Tibial nerve (tissue), 4 donors: ENCODE measurements around the gene KRTAP3-3. TPM values are rescaled to one million over a fixed set of nuclear protein-coding genes. Genes with fewer than 3 reads are reported as not detected.

Experiments used
- DNase-seq, 2 donors: peaks; one replicate each; pipeline ENCODE4 v3.0.0-alpha.2; 2019; ENCODE audit warnings: low spot score in 2 of 2
- H3K27ac ChIP-seq, 4 donors: fragments of 200-600 bp; sonication (generic) in 3 of 4; one replicate each; pipeline ENCODE4 v1.5.1; 2017 to 2019; ENCODE audit warnings: mild to moderate bottlenecking in 1 of 4
- H3K27me3 ChIP-seq, 2 donors: fragments of 200-600 bp; sonication (generic) in 1 of 2; one replicate each; pipeline versions ENCODE4 v1.5.1 to v1.6.0; 2017 to 2019
- H3K36me3 ChIP-seq, 3 donors: fragments of 200-600 bp; sonication (generic); one replicate each; pipeline ENCODE4 v1.5.1; 2018 to 2019
- H3K4me1 ChIP-seq, 4 donors: fragments of 200-600 bp; sonication (generic) in 3 of 4; one replicate each; pipeline ENCODE4 v1.5.1; 2017 to 2019
- H3K4me3 ChIP-seq, 4 donors: fragments of 200-600 bp; sonication (generic) in 3 of 4; one replicate each; pipeline ENCODE4 v1.5.1; 2017 to 2019; ENCODE audit warnings: mild to moderate bottlenecking in 1 of 4, moderate library complexity in 1 of 4
- H3K9me3 ChIP-seq, 4 donors: fragments of 200-600 bp; sonication (generic) in 3 of 4; one replicate each; pipeline ENCODE4 v1.5.1; 2017 to 2019
- CTCF ChIP-seq, 5 experiments: fragments of 200-600 bp in 3 of 5; fragments of 450-650 bp in 2 of 5; sonication (generic) in 3 of 5; IDR thresholded peaks; one replicate each; pipeline ENCODE4 v1.5.1; 2016 to 2019; ENCODE audit warnings: antibody characterized with exemption in 5 of 5, mild to moderate bottlenecking in 3 of 5, moderate library complexity in 2 of 5
- EP300 ChIP-seq, 2 donors: sonication (generic); formaldehyde crosslinking; IDR thresholded peaks; one replicate each; pipeline ENCODE4 v1.6.1; 2017; ENCODE audit warnings: antibody characterized with exemption in 2 of 2, mild to moderate bottlenecking in 1 of 2
- POLR2A ChIP-seq, 2 donors: fragments of 450-650 bp; IDR thresholded peaks; one replicate each; pipeline ENCODE4 v1.6.1; 2017; ENCODE audit warnings: antibody characterized with exemption in 2 of 2, mild to moderate bottlenecking in 2 of 2, moderate library complexity in 2 of 2
- WGBS, 2 donors: methylation state at CpG; one replicate each; pipeline ENCODE4 v1.1.5; 2018; 5-methylcytosine and 5-hydroxymethylcytosine counted together
- total RNA-seq, 4 donors: library from RNA; depleted of rRNA; stranded (reverse); fragments of >200 nt; gene quantifications; one replicate each; pipeline ENCODE4 v1.1.0, GENCODE V29; 2016

Gene KRTAP3-3
- total RNA-seq, 4 donors from 2014 or later = not detected

- no peaks in the 10 kb centered on the region for H3K4me1 ChIP-seq
- no peak for DNase-seq
- TF ChIP-seq CTCF (IDR thresholded peaks at IDR 0.05) (no peak), EP300 (IDR thresholded peaks at IDR 0.05) (no peak), POLR2A (IDR thresholded peaks at IDR 0.05) (no peak)
- H3K27ac ChIP-seq = no peak overlapping the region
- WGBS, 2 donors = 81 to 85% methylated on average over 10 of the region's 10 CpGs
- H3K27me3 ChIP-seq = no peaks in the 10 kb centered on the region
- H3K36me3 ChIP-seq = no peaks in the 10 kb centered on the region
- no peak overlapping the region for H3K4me3 ChIP-seq
- no peaks in the 10 kb centered on the region for H3K9me3 ChIP-seq
Measured at GRCh38 chr17:40960144-40960543, 33.8 kb downstream of the KRTAP3-3 start.

GRCh38 chr17:40958086-40958953 lies 35.6 kb downstream of the KRTAP3-3 start:
- no peak for DNase-seq
- WGBS, 2 donors = 85 to 86% methylated on average over 12 of the region's 12 CpGs
- no peak overlapping the region for H3K27ac ChIP-seq
- TF ChIP-seq CTCF (IDR thresholded peaks at IDR 0.05) (no peak), EP300 (IDR thresholded peaks at IDR 0.05) (no peak), POLR2A (IDR thresholded peaks at IDR 0.05) (no peak)
- no peaks in the 10 kb centered on the region for H3K36me3 ChIP-seq
- H3K9me3 ChIP-seq = no peaks in the 10 kb centered on the region
- H3K4me3 ChIP-seq = no peak overlapping the region
- H3K4me1 ChIP-seq = no peaks in the 10 kb centered on the region
- H3K27me3 ChIP-seq = no peaks in the 10 kb centered on the region

DNA sequence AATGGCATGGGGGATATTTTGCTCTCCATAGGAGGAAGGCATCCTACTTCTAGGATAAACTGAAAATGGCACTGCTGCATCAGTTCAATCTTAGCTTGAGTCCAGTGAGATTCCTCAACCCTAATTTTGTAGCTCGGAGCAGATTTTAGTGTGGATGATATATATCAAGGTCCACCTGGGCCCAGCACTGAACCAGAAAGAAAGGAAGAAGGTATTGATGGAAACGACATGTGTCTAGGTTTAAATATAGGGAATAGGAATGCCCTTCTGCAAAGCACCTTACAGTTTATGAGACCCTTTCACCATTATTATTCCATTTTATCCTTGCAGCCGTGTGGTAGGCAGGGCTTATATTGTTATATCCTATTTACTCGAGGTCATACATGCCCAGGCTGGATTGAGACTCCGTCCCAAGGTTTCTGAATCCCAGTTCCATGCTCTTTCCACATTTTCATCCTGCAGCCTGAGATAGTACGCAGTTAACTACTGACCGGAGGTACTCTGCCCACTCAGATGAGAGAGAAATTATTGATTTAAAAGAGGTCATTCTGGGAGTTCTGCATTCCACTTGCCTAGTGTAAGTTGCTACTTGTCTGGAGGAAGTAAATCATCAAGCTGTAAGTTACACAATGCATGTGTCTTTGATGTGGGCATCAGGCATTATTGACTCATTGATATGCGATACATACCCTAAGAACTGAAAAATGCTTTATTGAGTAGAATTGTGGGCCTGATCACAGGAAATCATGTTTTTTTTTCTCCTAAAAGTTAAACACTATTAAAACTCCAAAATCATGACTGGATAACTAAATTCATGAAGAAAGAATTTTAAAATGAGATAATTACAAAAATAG lies 37.3 kb downstream of the KRTAP3-3 start:
- H3K27ac ChIP-seq = no peak overlapping the region
- no peak for TF ChIP-seq POLR2A (IDR thresholded peaks at IDR 0.05)
- no peak for TF ChIP-seq CTCF (IDR thresholded peaks at IDR 0.05)

DNA sequence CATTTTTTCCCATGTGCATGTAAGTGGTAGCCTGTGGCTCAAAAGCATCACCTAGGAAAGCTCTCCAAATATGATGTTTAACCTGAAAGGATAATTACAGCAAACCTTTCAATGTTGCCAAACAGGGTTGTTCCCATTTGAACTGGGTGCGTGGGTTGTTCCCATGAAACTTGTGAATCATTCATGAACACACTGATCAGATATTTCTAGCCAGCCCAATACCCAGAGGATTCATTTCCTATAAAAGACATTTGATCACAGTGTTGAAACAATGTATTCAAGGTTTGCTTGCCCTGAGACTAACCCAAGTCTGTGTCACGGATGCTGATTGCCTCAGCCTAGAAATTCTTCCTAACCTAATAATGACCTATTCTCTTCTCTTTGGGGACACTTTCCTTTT lies 40.1 kb downstream of the KRTAP3-3 start:
- Histone ChIP-seq H3K27me3 (no peaks in the 10 kb centered on the region), H3K4me3 (no peak overlapping the region), H3K36me3 (no peaks in the 10 kb centered on the region), H3K27ac (no peak overlapping the region), H3K4me1 (peaks cover 0 to 11% (median 0%) of the 10 kb centered on the region in 4 donors), H3K9me3 (no peaks in the 10 kb centered on the region)
- WGBS, 2 donors = 59 to 77% methylated on average over 2 of the region's 2 CpGs
- TF ChIP-seq CTCF (IDR thresholded peaks at IDR 0.05) (no peak), EP300 (IDR thresholded peaks at IDR 0.05) (no peak), POLR2A (IDR thresholded peaks at IDR 0.05) (no peak)
- no peak for DNase-seq

More for the DNA sequence above, 37.3 kb downstream of the KRTAP3-3 start:
- 60 to 62% methylated on average over 8 of the region's 8 CpGs for WGBS, 2 donors
- Histone ChIP-seq H3K36me3 (no peaks in the 10 kb centered on the region), H3K4me3 (no peak overlapping the region), H3K27me3 (no peaks in the 10 kb centered on the region), H3K4me1 (no peaks in the 10 kb centered on the region), H3K9me3 (no peaks in the 10 kb centered on the region)
- DNase-seq = no peak

DNA sequence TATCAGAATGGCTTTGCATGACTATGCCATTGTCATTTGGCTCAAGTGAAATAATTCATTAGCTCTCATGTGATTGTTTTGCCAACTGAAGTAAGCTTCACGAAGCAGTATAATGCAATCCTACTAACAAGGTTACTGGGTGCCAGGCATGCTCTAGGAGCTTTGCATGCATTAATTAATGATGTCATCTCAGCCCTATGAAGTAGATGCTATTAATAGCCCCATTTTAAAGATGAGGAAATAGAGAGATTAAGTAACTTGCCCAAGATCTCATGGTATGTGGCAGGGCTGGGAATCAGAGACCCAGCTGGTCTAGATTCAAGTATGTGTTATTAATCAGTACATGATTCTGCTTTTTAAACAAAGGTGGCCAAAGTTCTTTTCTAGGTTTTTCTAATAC lies 41.3 kb downstream of the KRTAP3-3 start:
- Histone ChIP-seq H3K27ac (no peak overlapping the region), H3K4me1 (peaks cover 0 to 11% (median 0%) of the 10 kb centered on the region in 4 donors), H3K27me3 (no peaks in the 10 kb centered on the region), H3K36me3 (no peaks in the 10 kb centered on the region), H3K4me3 (no peak overlapping the region), H3K9me3 (no peaks in the 10 kb centered on the region)
- WGBS, 2 donors = 32 to 49% methylated on average over 1 of the region's 1 CpG
- DNase-seq = no peak
- TF ChIP-seq EP300 (IDR thresholded peaks at IDR 0.05) (no peak), POLR2A (IDR thresholded peaks at IDR 0.05) (no peak), CTCF (IDR thresholded peaks at IDR 0.05) (no peak)
